HepG2 (cell line): Measurements from ENCODE around the gene ZER1. TPM values are rescaled to one million over a fixed set of nuclear protein-coding genes. Genes with fewer than 3 reads are reported as not detected.

Experiments used
- KLF13 ChIP-seq: sonication (generic); formaldehyde crosslinking; IDR thresholded peaks from 2 replicates; pipeline ENCODE4 v1.4.0; 2020; ENCODE audit warnings: mild to moderate bottlenecking, missing genetic modification reagents
- MTA1 ChIP-seq: sonication (generic); formaldehyde crosslinking; IDR thresholded peaks from 2 replicates; pipeline ENCODE4 v1.4.0; 2020; ENCODE audit warnings: missing genetic modification reagents, mild to moderate bottlenecking, borderline replicate concordance
- SALL2 ChIP-seq: sonication (generic); formaldehyde crosslinking; IDR thresholded peaks from 2 replicates; pipeline ENCODE4 v1.8.1; 2023; ENCODE audit warnings: mild to moderate bottlenecking, missing genetic modification reagents, inconsistent platforms
- SIN3B ChIP-seq: fragments of 150-350 bp; IDR thresholded peaks from 2 replicates; pipeline ENCODE4 v1.6.1; 2014; ENCODE audit warnings: low read length
- ZFP62 ChIP-seq: sonication (generic); formaldehyde crosslinking; IDR thresholded peaks from 2 replicates; pipeline ENCODE4 v1.4.0; 2020; ENCODE audit warnings: missing genetic modification reagents
- ZNF768 ChIP-seq: sonication (generic); formaldehyde crosslinking; IDR thresholded peaks from 2 replicates; pipeline ENCODE4 v1.4.0; 2020; ENCODE audit warnings: missing genetic modification reagents
- ZNF878 ChIP-seq: sonication (generic); formaldehyde crosslinking; IDR thresholded peaks from 2 replicates; pipeline ENCODE4 v1.8.1; 2023; ENCODE audit warnings: mild to moderate bottlenecking, missing genetic modification reagents, moderate library complexity
- ZSCAN30 ChIP-seq: sonication (generic); formaldehyde crosslinking; IDR thresholded peaks from 2 replicates; pipeline ENCODE4 v1.5.0; 2020; ENCODE audit warnings: mild to moderate bottlenecking, missing genetic modification reagents
- ZSCAN9 ChIP-seq: IDR thresholded peaks from 2 replicates; pipeline ENCODE4 v1.6.1; 2016; ENCODE audit warnings: borderline replicate concordance
- polyA plus RNA-seq, 8 experiments: library from polyadenylated mRNA; depleted of rRNA in 3 of 8; stranded (reverse) in 7 of 8; unstranded in 1 of 8; fragments of >200 nt; fragmentation: Illumina TruSeq in 4 of 8; extraction: Trizol in 4 of 8; gene quantifications; 2 replicates each; pipeline versions ENCODE4 v1.2.1 to v1.2.3, GENCODE V29; 2011 to 2016; ENCODE audit warnings: low read depth in 4 of 8, missing spikeins in 1 of 8, mixed read lengths in 1 of 8; ENCODE audit not compliant: insufficient read depth in 1 of 8
- total RNA-seq, 5 experiments: library from RNA; depleted of rRNA; stranded (reverse); fragments of >200 nt; fragmentation: Illumina TruSeq; extraction: Trizol; gene quantifications; 2 replicates each; pipeline ENCODE4 v1.2.3, GENCODE V29; 2016; ENCODE audit warnings: low read depth in 1 of 5
- TF ChIP-seq, protein P1 (sequence below): IDR thresholded peaks from 2 replicates; pipeline ENCODE4 v1.6.1; 2016; ENCODE audit warnings: missing biosample characterization, missing genetic modification reagents, low read depth
- TF ChIP-seq, protein P2 (sequence below): sonication (generic); formaldehyde crosslinking; IDR thresholded peaks from 2 replicates; pipeline ENCODE4 v1.4.0; 2020; ENCODE audit warnings: mild to moderate bottlenecking, missing genetic modification reagents
- TF ChIP-seq, protein P3 (sequence below): sonication (generic); formaldehyde crosslinking; IDR thresholded peaks from 2 replicates; pipeline ENCODE4 v1.5.1; 2020; ENCODE audit warnings: missing genetic modification reagents, mild to moderate bottlenecking, borderline replicate concordance
- TF ChIP-seq, protein P4 (sequence below): sonication (generic); formaldehyde crosslinking; IDR thresholded peaks from 2 replicates; pipeline ENCODE4 v1.5.1; 2020; ENCODE audit warnings: mild to moderate bottlenecking, missing genetic modification reagents, borderline replicate concordance
- TF ChIP-seq, protein P5 (sequence below): sonication (generic); formaldehyde crosslinking; conservative IDR thresholded peaks from 2 replicates; pipeline ENCODE4 v1.8.1; 2023; ENCODE audit warnings: missing genetic modification reagents
- TF ChIP-seq, protein P6 (sequence below): sonication (generic); formaldehyde crosslinking; IDR thresholded peaks from 2 replicates; pipeline ENCODE4 v1.9.0; 2021; ENCODE audit warnings: missing genetic modification reagents, mild to moderate bottlenecking, borderline replicate concordance
- TF ChIP-seq, protein P7 (sequence below): sonication (generic); formaldehyde crosslinking; conservative IDR thresholded peaks from 2 replicates; pipeline ENCODE4 v1.5.0; 2020; ENCODE audit warnings: missing genetic modification reagents

The ZER1 gene
- total and polyA plus RNA-seq, 2 of the 13 experiments (the other 11 are each of a cell fraction or from before 2014, with no cell fraction given): 7.7 to 40.0 TPM

DNA sequence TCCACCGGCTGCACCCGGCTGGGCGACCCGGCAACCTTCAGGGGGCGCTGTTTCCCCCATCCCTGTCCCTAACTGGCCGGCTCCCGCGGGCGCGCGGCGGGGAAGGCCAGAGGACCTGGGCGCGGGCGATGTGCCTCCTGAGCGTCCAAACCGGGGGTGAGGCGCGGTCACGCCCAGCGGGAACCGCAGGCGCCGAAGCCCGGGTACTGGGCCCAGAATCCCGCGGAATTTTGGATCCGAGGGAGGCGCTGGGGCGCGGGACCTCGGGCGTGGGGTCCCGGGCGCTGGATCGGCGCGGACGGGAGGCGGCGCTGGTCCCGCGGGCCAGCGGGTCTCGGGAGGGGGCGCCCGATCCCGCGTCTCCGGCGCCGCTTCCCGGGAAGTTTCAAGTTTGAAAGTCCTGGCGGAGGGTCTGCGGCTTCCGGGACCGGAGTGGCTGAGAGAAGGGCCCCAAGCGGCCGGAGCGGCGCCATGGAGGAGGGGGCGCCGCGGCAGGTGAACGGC, 69.2 kb downstream of the ZER1 start, which contains the start of gene PKN3 (continued):
- TF ChIP-seq SALL2 (CRISPR knock-in tag) (0 out of 2 replicates have a peak, but pooled peaks have one; percentile 22), MTA1 (CRISPR knock-in tag) (0 out of 2 replicates have a peak, but pooled peaks have one; percentile 44), SIN3B (peak; percentile 80), ZNF878 (CRISPR knock-in tag) (peak; percentile 84; the same call in 1 of the 2 replicates), ZFP62 (CRISPR knock-in tag) (no peak), ZSCAN9 (CRISPR knock-in tag) (no peak), KLF13 (CRISPR knock-in tag) (no peak), ZNF768 (CRISPR knock-in tag) (no peak), ZSCAN30 (no peak)
- TF ChIP-seq, protein P1, sequence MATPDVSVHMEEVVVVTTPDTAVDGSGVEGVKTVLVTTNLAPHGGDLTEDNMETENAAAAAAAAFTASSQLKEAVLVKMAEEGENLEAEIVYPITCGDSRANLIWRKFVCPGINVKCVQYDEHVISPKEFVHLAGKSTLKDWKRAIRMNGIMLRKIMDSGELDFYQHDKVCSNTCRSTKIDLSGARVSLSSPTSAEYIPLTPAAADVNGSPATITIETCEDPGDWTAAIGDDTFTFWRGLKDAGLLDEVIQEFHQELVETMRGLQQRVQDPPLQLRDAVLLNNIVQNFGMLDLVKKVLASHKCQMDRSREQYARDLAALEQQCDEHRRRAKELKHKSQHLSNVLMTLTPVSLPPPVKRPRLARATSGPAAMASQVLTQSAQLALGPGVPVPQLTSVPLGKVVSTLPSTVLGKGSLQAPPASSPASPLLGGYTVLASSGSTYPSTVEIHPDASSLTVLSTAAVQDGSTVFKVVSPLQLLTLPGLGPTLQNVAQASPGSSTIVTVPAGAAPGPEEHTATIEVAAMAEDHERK (CRISPR knock-in tag): no peak
- TF ChIP-seq, protein P2, sequence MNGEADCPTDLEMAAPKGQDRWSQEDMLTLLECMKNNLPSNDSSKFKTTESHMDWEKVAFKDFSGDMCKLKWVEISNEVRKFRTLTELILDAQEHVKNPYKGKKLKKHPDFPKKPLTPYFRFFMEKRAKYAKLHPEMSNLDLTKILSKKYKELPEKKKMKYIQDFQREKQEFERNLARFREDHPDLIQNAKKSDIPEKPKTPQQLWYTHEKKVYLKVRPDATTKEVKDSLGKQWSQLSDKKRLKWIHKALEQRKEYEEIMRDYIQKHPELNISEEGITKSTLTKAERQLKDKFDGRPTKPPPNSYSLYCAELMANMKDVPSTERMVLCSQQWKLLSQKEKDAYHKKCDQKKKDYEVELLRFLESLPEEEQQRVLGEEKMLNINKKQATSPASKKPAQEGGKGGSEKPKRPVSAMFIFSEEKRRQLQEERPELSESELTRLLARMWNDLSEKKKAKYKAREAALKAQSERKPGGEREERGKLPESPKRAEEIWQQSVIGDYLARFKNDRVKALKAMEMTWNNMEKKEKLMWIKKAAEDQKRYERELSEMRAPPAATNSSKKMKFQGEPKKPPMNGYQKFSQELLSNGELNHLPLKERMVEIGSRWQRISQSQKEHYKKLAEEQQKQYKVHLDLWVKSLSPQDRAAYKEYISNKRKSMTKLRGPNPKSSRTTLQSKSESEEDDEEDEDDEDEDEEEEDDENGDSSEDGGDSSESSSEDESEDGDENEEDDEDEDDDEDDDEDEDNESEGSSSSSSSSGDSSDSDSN (CRISPR knock-in tag): peak; percentile 72
- TF ChIP-seq, protein P3, sequence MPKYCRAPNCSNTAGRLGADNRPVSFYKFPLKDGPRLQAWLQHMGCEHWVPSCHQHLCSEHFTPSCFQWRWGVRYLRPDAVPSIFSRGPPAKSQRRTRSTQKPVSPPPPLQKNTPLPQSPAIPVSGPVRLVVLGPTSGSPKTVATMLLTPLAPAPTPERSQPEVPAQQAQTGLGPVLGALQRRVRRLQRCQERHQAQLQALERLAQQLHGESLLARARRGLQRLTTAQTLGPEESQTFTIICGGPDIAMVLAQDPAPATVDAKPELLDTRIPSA (CRISPR knock-in tag): 0 out of 2 replicates have a peak, but pooled peaks have one; percentile 41
- TF ChIP-seq, protein P4, sequence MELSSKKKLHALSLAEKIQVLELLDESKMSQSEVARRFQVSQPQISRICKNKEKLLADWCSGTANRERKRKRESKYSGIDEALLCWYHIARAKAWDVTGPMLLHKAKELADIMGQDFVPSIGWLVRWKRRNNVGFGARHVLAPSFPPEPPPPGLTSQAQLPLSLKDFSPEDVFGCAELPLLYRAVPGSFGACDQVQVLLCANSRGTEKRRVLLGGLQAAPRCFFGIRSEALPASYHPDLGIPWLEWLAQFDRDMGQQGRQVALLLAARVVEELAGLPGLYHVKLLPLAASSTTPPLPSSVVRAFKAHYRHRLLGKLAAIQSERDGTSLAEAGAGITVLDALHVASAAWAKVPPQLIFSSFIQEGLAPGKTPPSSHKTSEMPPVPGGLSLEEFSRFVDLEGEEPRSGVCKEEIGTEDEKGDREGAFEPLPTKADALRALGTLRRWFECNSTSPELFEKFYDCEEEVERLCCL (CRISPR knock-in tag): 0 out of 2 replicates have a peak, but pooled peaks have one; percentile 47
- TF ChIP-seq, protein P5, sequence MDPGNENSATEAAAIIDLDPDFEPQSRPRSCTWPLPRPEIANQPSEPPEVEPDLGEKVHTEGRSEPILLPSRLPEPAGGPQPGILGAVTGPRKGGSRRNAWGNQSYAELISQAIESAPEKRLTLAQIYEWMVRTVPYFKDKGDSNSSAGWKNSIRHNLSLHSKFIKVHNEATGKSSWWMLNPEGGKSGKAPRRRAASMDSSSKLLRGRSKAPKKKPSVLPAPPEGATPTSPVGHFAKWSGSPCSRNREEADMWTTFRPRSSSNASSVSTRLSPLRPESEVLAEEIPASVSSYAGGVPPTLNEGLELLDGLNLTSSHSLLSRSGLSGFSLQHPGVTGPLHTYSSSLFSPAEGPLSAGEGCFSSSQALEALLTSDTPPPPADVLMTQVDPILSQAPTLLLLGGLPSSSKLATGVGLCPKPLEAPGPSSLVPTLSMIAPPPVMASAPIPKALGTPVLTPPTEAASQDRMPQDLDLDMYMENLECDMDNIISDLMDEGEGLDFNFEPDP (CRISPR knock-in tag): no peak
- TF ChIP-seq, protein P6, sequence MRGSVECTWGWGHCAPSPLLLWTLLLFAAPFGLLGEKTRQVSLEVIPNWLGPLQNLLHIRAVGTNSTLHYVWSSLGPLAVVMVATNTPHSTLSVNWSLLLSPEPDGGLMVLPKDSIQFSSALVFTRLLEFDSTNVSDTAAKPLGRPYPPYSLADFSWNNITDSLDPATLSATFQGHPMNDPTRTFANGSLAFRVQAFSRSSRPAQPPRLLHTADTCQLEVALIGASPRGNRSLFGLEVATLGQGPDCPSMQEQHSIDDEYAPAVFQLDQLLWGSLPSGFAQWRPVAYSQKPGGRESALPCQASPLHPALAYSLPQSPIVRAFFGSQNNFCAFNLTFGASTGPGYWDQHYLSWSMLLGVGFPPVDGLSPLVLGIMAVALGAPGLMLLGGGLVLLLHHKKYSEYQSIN (CRISPR knock-in tag): no peak
- TF ChIP-seq, protein P7, sequence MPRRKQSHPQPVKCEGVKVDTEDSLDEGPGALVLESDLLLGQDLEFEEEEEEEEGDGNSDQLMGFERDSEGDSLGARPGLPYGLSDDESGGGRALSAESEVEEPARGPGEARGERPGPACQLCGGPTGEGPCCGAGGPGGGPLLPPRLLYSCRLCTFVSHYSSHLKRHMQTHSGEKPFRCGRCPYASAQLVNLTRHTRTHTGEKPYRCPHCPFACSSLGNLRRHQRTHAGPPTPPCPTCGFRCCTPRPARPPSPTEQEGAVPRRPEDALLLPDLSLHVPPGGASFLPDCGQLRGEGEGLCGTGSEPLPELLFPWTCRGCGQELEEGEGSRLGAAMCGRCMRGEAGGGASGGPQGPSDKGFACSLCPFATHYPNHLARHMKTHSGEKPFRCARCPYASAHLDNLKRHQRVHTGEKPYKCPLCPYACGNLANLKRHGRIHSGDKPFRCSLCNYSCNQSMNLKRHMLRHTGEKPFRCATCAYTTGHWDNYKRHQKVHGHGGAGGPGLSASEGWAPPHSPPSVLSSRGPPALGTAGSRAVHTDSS (CRISPR knock-in tag): no peak
